ENCODE measurements around the gene B3GALT5. TPM values are rescaled to one million over a fixed set of nuclear protein-coding genes. Genes with fewer than 3 reads are reported as not detected.
"Not testable (repeated sequence)": the region's sequence is repeated elsewhere in the genome, so short reads cannot be mapped to it uniquely, and the experiment has no call there.

B3GALT5 gene
- total RNA-seq, 1 experiment from 2014 or later, result 1.5 TPM

GRCh38 chr21:39685991-39686390, 73.3 kb downstream of the B3GALT5 start:
- no TSS peak for BruUV-seq (replicated peaks)
- no peak for ATAC-seq
- DNase-seq, result no peak

GRCh38 chr21:39686646-39687468, 74.1 kb downstream of the B3GALT5 start:
- intact Hi-C loops (cut with micrococcal nuclease), result no loop called here
- Histone ChIP-seq H4K20me1 (ENCODE audit: low read length) (no peaks in the 10 kb centered on the region), H3F3A (ENCODE audit: low read length, unreplicated experiment) (no peaks in the 10 kb centered on the region), H3K4me2 (ENCODE audit: low read length) (no peak overlapping the region), H3K9ac (ENCODE audit: low read length) (no peak overlapping the region), H3K9me2 (replicated peaks; ENCODE audit: low read length) (no peaks in the 10 kb centered on the region), H3K27me3 (ENCODE audit: low read length) (no peaks in the 10 kb centered on the region), H3K36me3 (ENCODE audit: low read depth, low read length) (no peaks in the 10 kb centered on the region), H3K27ac (ENCODE audit: low read length) (no peak overlapping the region), H3K4me3 (ENCODE audit: low read length) (no peak overlapping the region), H2AFZ (ENCODE audit: low read length) (no peak overlapping the region), H3K9me3 (ENCODE audit: low read length) (no peaks in the 10 kb centered on the region; the same call in 1 of the 2 replicates), H3K79me2 (ENCODE audit: low read length) (no peaks in the 10 kb centered on the region), H3K4me1 (ENCODE audit: insufficient read depth, low read length) (no peaks in the 10 kb centered on the region)
- DNase-seq (no peak), ATAC-seq (no peak)
- POLR2A ChIA-PET (ENCODE audit: unreplicated experiment), result no interaction called here
- no TSS peak for BruUV-seq (replicated peaks)
- TF ChIP-seq EZH2phosphoT487 (IDR thresholded peaks at IDR 0.05; ENCODE audit: borderline replicate concordance, low read length) (no peak), EZH2 (IDR thresholded peaks at IDR 0.05; ENCODE audit: low read length, unreplicated experiment) (no peak), CTCF (conservative IDR thresholded peaks at IDR 0.05; ENCODE audit: low read depth, low read length) (no peak)
- CTCF ChIA-PET, result no interaction called here

More at GRCh38 chr21:39685991-39686390, 73.3 kb downstream of the B3GALT5 start:
- Histone ChIP-seq H3K36me3 (ENCODE audit: low read depth, low read length) (no peaks in the 10 kb centered on the region), H3K9me2 (replicated peaks; ENCODE audit: low read length) (no peaks in the 10 kb centered on the region), H3K9me3 (ENCODE audit: low read length) (no peaks in the 10 kb centered on the region; the same call in 1 of the 2 replicates), H3F3A (ENCODE audit: low read length, unreplicated experiment) (no peaks in the 10 kb centered on the region), H3K4me2 (ENCODE audit: low read length) (no peak overlapping the region), H3K4me1 (ENCODE audit: insufficient read depth, low read length) (no peaks in the 10 kb centered on the region), H3K27ac (ENCODE audit: low read length) (no peak overlapping the region), H3K4me3 (ENCODE audit: low read length) (no peak overlapping the region), H3K79me2 (ENCODE audit: low read length) (no peaks in the 10 kb centered on the region), H3K27me3 (ENCODE audit: low read length) (no peaks in the 10 kb centered on the region), H3K9ac (ENCODE audit: low read length) (no peak overlapping the region), H4K20me1 (ENCODE audit: low read length) (no peaks in the 10 kb centered on the region), H2AFZ (ENCODE audit: low read length) (no peak overlapping the region)
- no peak for TF ChIP-seq EZH2phosphoT487 (IDR thresholded peaks at IDR 0.05; ENCODE audit: borderline replicate concordance, low read length)
- no peak for TF ChIP-seq CTCF (conservative IDR thresholded peaks at IDR 0.05; ENCODE audit: low read depth, low read length)
- no peak for TF ChIP-seq EZH2 (IDR thresholded peaks at IDR 0.05; ENCODE audit: low read length, unreplicated experiment)
- ChIA-PET POLR2A (ENCODE audit: unreplicated experiment) (no interaction called here), CTCF (no interaction called here)
- intact Hi-C loops (cut with micrococcal nuclease), result no loop called here

- Histone ChIP-seq H3K9me3 (ENCODE audit: low read length) (no peaks in the 10 kb centered on the region; the same call in 1 of the 2 replicates), H3K9ac (ENCODE audit: low read length) (no peak overlapping the region), H3K27me3 (ENCODE audit: low read length) (no peaks in the 10 kb centered on the region), H4K20me1 (ENCODE audit: low read length) (no peaks in the 10 kb centered on the region), H2AFZ (ENCODE audit: low read length) (no peak overlapping the region), H3K4me3 (ENCODE audit: low read length) (no peak overlapping the region), H3K79me2 (ENCODE audit: low read length) (no peaks in the 10 kb centered on the region), H3F3A (ENCODE audit: low read length, unreplicated experiment) (no peaks in the 10 kb centered on the region), H3K4me2 (ENCODE audit: low read length) (no peak overlapping the region), H3K27ac (ENCODE audit: low read length) (no peak overlapping the region), H3K9me2 (replicated peaks; ENCODE audit: low read length) (no peaks in the 10 kb centered on the region), H3K36me3 (ENCODE audit: low read depth, low read length) (no peaks in the 10 kb centered on the region), H3K4me1 (ENCODE audit: insufficient read depth, low read length) (no peaks in the 10 kb centered on the region)
- TF ChIP-seq EZH2 (IDR thresholded peaks at IDR 0.05; ENCODE audit: low read length, unreplicated experiment) (no peak), CTCF (conservative IDR thresholded peaks at IDR 0.05; ENCODE audit: low read depth, low read length) (no peak), EZH2phosphoT487 (IDR thresholded peaks at IDR 0.05; ENCODE audit: borderline replicate concordance, low read length) (no peak)
- ATAC-seq (no peak), DNase-seq (no peak)
- ChIA-PET CTCF (no interaction called here), POLR2A (ENCODE audit: unreplicated experiment) (no interaction called here)
- intact Hi-C loops (cut with micrococcal nuclease), result no loop called here
- BruUV-seq (replicated peaks), result no TSS peak
Measured at GRCh38 chr21:39688010-39688409, 75.3 kb downstream of the B3GALT5 start.

GRCh38 chr21:39689860-39690259, 77.1 kb downstream of the B3GALT5 start:
- H3K9ac ChIP-seq (ENCODE audit: low read length); H3K27me3 ChIP-seq (ENCODE audit: low read length); H3K4me1 ChIP-seq (ENCODE audit: insufficient read depth, low read length); H3K4me2 ChIP-seq (ENCODE audit: low read length); CTCF ChIA-PET; H3K9me2 ChIP-seq (replicated peaks; ENCODE audit: low read length); ATAC-seq; DNase-seq; POLR2A ChIA-PET (ENCODE audit: unreplicated experiment); H2AFZ ChIP-seq (ENCODE audit: low read length); H4K20me1 ChIP-seq (ENCODE audit: low read length); H3K27ac ChIP-seq (ENCODE audit: low read length); H3K4me3 ChIP-seq (ENCODE audit: low read length); H3K9me3 ChIP-seq (ENCODE audit: low read length); intact Hi-C loops (cut with micrococcal nuclease); BruUV-seq (replicated peaks); H3K36me3 ChIP-seq (ENCODE audit: low read depth, low read length); H3F3A ChIP-seq (ENCODE audit: low read length, unreplicated experiment); H3K79me2 ChIP-seq (ENCODE audit: low read length): not testable (repeated sequence)

Data from PC-3 (cell line).